CD4-positive, alpha-beta T cell treated with Interleukin-12 subunit alpha and Interleukin-12 subunit beta, for 1 hour (primary cell): ENCODE measurements around the gene DBX1.
"Not testable (repeated sequence)": the region's sequence is repeated elsewhere in the genome, so short reads cannot be mapped to it uniquely, and the experiment has no call there.

Source experiments
- DNase-seq: peaks from one replicate; pipeline ENCODE4 v3.0.0-alpha.2; 2020

Gene DBX1

GRCh38 chr11:20160425-20161229, at the start of gene DBX1:
Gene DBX1 (minus strand): TSS chr11:20160475. CDS start chr11:20160324, 151 bp downstream.
- DNase-seq = no peak

GRCh38 chr11:20208622-20209111, 48.4 kb upstream of the DBX1 start:
- no peak for DNase-seq

GRCh38 chr11:20207781-20208621, 47.7 kb upstream of the DBX1 start:
- no peak for DNase-seq

GRCh38 chr11:20205807-20206206, 45.5 kb upstream of the DBX1 start:
- no peak for DNase-seq

GRCh38 chr11:20204681-20205080, 44.4 kb upstream of the DBX1 start:
- no peak for DNase-seq

- DNase-seq = no peak
Observed at GRCh38 chr11:20203831-20204230, 43.6 kb upstream of the DBX1 start.

- DNase-seq = no peak
Observed at GRCh38 chr11:20201231-20201630, 41.0 kb upstream of the DBX1 start.

GRCh38 chr11:20200331-20200955, 40.2 kb upstream of the DBX1 start:
- not testable (repeated sequence) for DNase-seq

GRCh38 chr11:20197881-20198280, 37.6 kb upstream of the DBX1 start:
- DNase-seq = no peak

- no peak for DNase-seq
Observed at GRCh38 chr11:20194470-20194869, 34.2 kb upstream of the DBX1 start.

- no peak for DNase-seq
Observed at GRCh38 chr11:20193307-20193706, 33.0 kb upstream of the DBX1 start.

- no peak for DNase-seq
Observed at GRCh38 chr11:20192641-20193040, 32.4 kb upstream of the DBX1 start.

GRCh38 chr11:20192151-20192550, 31.9 kb upstream of the DBX1 start:
- DNase-seq = no peak

GRCh38 chr11:20178976-20179375, 18.7 kb upstream of the DBX1 start:
- no peak for DNase-seq

GRCh38 chr11:20177136-20177535, 16.9 kb upstream of the DBX1 start:
- no peak for DNase-seq

GRCh38 chr11:20172721-20173447, 12.6 kb upstream of the DBX1 start:
- no peak for DNase-seq

- no peak for DNase-seq
Observed at GRCh38 chr11:20163783-20164481, 3.7 kb upstream of the DBX1 start.

- DNase-seq = no peak
Observed at GRCh38 chr11:20162824-20163782, 2.8 kb upstream of the DBX1 start.

GRCh38 chr11:20161923-20162744, 1.9 kb upstream of the DBX1 start:
- no peak for DNase-seq
